T1000 (cell line): Measurements from ENCODE around the gene UNC80.

Experiments
- DNase-seq: peaks from one replicate; lab custom pipeline; 2025; ENCODE audit warnings: mixed read lengths; lab: John Stamatoyannopoulos, UW

Gene UNC80

DNA sequence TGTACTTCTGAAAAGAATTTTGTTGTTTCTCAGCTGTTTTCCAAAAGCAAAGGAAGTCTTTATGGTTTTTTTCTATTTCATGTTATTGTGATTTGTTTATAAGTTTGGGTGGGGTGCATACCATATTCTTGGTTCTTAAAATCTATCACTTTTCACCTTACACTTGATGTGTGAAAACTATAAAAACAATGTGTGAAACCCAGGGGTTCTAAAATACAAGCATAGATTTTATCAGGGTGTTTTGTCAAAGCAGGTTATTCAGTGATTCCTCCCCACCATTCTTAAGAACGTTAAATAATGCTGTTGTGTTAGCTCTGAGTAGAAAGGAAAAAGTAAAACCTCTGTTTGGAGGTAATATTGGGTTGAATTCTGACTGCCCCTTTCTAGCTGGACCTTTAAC is 248.5 kb downstream of the UNC80 start:
- DNase-seq, result no peak

DNA sequence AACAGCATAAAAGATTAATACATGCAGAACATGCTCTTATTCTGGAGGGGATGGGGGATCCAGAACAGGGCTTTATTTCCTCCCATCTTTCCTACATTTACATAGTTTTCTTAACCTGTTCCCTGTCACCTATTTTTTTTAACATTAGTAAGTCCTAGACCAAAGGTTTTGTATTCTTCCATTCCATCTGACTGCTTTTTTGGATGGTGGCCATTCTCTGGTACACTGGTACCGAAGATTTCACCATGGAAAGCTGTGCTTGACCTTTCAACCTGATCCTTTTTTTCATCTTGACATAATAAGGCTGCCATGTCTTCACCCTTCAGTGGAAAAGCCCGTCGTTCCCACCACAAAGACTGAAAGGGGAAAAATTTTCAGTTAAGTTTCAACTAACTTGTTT is 251.2 kb downstream of the UNC80 start:
- no peak for DNase-seq

DNA sequence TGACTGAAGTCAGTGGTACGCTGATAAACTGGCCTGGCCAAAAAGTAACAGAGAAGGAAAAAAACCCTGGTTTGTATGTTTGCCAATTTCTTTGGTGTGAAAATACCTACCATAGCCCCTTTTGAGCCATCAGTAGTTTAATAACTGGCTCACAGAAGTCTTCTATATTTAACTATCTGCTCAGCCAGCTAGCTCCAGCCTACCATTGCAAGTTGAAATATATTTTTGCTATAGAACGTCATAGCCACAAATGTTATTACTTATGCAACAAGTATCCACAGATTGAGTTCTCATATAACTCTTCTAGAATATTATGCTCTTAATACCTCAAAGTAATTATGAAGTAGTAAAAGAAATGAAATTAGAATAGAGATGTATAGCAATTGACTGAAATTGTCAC is 256.0 kb downstream of the UNC80 start:
- DNase-seq, result no peak

GRCh38 chr2:210028178-210028577 is 256.5 kb downstream of the UNC80 start:
- no peak for DNase-seq

- DNase-seq, result no peak
These were observed 262.6 kb downstream of the UNC80 start for GRCh38 chr2:210034087-210034683.

DNA sequence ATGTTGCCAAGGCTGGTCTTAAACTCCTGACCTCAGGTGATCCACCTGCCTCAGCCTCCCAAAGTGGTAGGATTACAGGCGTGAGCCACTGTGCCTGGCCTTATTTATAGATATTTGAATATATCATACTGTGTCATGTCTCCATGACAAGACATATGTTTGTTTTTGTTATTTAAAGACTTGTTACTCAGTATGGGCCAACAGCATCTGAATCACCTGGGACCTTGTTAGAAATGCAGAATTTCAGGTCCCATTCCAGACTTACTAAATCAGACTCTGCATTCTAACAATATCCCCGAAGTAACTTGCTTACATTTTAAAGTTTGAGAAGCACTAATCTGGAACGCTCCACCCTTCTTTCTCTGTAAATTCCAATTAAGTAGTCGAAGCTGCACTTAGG is 264.0 kb downstream of the UNC80 start:
- no peak for DNase-seq

DNA sequence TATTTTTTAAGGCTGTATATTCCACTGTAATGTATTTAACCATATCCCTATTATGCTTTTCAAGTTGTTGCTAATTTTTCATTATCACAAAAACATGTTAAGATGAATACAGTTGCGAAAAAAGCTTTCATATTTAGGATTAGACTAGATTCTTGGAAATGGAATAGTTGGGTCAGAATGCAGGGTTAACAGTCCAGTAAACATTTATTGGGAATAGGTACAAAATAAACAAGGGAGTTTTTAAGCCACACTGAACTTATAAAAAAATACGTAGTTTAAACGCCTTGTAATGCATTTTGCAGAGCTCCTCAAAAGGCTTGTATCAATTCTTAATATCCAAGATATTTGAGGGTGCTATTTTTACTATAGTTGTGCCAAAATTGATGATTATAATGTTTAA is 266.4 kb downstream of the UNC80 start:
- DNase-seq, result no peak

- DNase-seq, result no peak
These were observed 275.3 kb downstream of the UNC80 start for GRCh38 chr2:210046851-210047500.
